Measurements from ENCODE around the gene FRMD3. TPM values are rescaled to one million over a fixed set of nuclear protein-coding genes. Genes with fewer than 3 reads are reported as not detected.

The FRMD3 gene
- 0.48 and 0.55 TPM in 2 replicates for total RNA-seq (2021)
- long read RNA-seq, full-length matches to known transcripts: 4 of 4 reads
- long read RNA-seq, partial matches to known transcripts: 0 of 4 reads
- long read RNA-seq, other reads (novel, unspliced or antisense): 0 of 4 reads

GRCh38 chr9:83538172-83538889 lies at the start of gene FRMD3:
Gene FRMD3, minus strand, starts transcription at chr9:83538401. Its CDS starts 170 bp downstream, at chr9:83538231.
- Histone ChIP-seq H2BK20ac (ENCODE audit: low read depth, low read length, poor library complexity, severe bottlenecking) (no peak within 1 kb of the TSS), H2AFZ (ENCODE audit: low read length) (no peak within 1 kb of the TSS), H3K9ac (ENCODE audit: extremely low read depth, insufficient read length, low read length) (no peak within 1 kb of the TSS), H3K27ac (ENCODE audit: insufficient read length, low read depth, low read length) (no peak within 1 kb of the TSS), H3K4ac (ENCODE audit: low read depth, low read length) (no peak within 1 kb of the TSS), H3K9me3 (ENCODE audit: control insufficient read depth, low read depth, low read length) (no peaks in the 10 kb centered on the region), H3T11ph (ENCODE audit: low read length) (no peak within 1 kb of the TSS), H3K4me1 (ENCODE audit: insufficient read depth, low read length) (no peaks in the 10 kb centered on the region), H4K20me1 (ENCODE audit: control insufficient read depth, insufficient read depth, insufficient read length) (no peaks in the 10 kb centered on the region), H3K56ac (ENCODE audit: insufficient read length, low read depth, low read length) (no peak within 1 kb of the TSS), H3K14ac (ENCODE audit: insufficient read depth, low read length) (no peak within 1 kb of the TSS), H2BK120ac (ENCODE audit: low read depth, low read length, poor library complexity, severe bottlenecking) (no peak within 1 kb of the TSS), H2BK5ac (ENCODE audit: insufficient read length, low read length) (no peak within 1 kb of the TSS), H2BK12ac (ENCODE audit: insufficient read length, low read depth, low read length) (no peak within 1 kb of the TSS), H3K4me2 (ENCODE audit: insufficient read depth, insufficient read length, low read length) (peak within 1 kb of the TSS; percentile 62), H3K79me2 (ENCODE audit: insufficient read depth, low read length) (no peaks in the 10 kb centered on the region), H4K91ac (ENCODE audit: insufficient read length, low read depth, low read length) (no peak within 1 kb of the TSS), H3K23ac (ENCODE audit: insufficient read length, low read depth, low read length) (no peak within 1 kb of the TSS), H4K5ac (ENCODE audit: insufficient read length, low read depth, low read length) (no peak within 1 kb of the TSS), H2BK15ac (ENCODE audit: low read depth, low read length) (no peak within 1 kb of the TSS), H3K79me1 (ENCODE audit: insufficient read depth, low read depth, low read length, poor library complexity, severe bottlenecking) (no peaks in the 10 kb centered on the region), H3K18ac (ENCODE audit: insufficient read length, low read depth, low read length) (no peak within 1 kb of the TSS), H3K27me3 (ENCODE audit: insufficient read depth, low read length) (peaks cover 26% of the 10 kb centered on the region; the same call in 1 of the 2 replicates), H4K8ac (replicated peaks; ENCODE audit: insufficient read length, low read depth, low read length) (no peak within 1 kb of the TSS), H2AK5ac (ENCODE audit: insufficient read length, low read length) (no peak within 1 kb of the TSS), H3K23me2 (ENCODE audit: insufficient read length, low read depth, low read length, poor library complexity, severe bottlenecking) (peaks cover 10% of the 10 kb centered on the region)
- peak; percentile 81 for TF ChIP-seq CTCF (conservative IDR thresholded peaks at IDR 0.05)
- peak; percentile 85 for DNase-seq
- Mint-ChIP-seq H3K4me3 (peak within 1 kb of the TSS; percentile 67 to 77), H3K27ac (peak within 1 kb of the TSS in 1 of 3 experiments; percentile 42; a peak in 1 of 7 replicates), H3K4me1 (peaks cover 21 to 24% of the 10 kb centered on the region in 2 experiments), H3K9me3 (no peaks in the 10 kb centered on the region; a peak in 2 of 5 replicates), H3K36me3 (ENCODE audit: insufficient read depth in 1 of 3, low read depth in 3 of 3) (no peaks in the 10 kb centered on the region; a peak in 1 of 7 replicates), H3K27me3 (ENCODE audit: low read depth) (peaks cover 86% of the 10 kb centered on the region)
- WGBS (ENCODE audit: extremely low coverage, insufficient read length, low lambda C conversion rate): no CpG with 5 or more reads among the region's 85 CpGs

Data from H9 (cell line).